Measurements from ENCODE around the gene EME1.
"Not testable (repeated sequence)": the region's sequence is repeated elsewhere in the genome, so short reads cannot be mapped to it uniquely, and the experiment has no call there.

EME1 gene

GRCh38 chr17:50426814-50427787 is 54.1 kb downstream of the EME1 start:
- DNase-seq: peak; percentile 18

- DNase-seq: not testable (repeated sequence)
Observed at GRCh38 chr17:50428126-50428525, 55.1 kb downstream of the EME1 start.

- peak; percentile 11 for DNase-seq
Observed at GRCh38 chr17:50428831-50429424, 55.9 kb downstream of the EME1 start.

DNA sequence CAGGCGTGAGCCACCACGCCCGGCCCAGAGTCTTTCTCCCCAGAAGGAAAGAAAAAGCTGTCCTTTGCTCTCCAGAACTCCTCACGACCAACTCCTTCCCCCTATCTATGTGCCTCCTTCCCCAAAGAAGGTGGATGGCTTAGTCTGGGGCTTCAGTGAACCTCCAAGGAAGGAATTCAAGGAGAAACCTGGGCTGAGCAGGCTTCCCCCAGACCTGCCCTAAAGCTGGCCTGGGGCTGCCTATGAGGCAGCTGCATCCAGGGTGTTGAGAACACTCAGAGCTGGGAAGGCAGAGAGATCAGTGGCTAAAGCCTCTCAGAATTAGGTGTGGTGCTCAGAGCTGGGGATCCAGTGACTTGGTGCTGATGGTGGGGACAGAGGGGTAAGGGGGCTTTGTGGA is 56.8 kb downstream of the EME1 start:
- no peak for DNase-seq

Data from fibroblast of skin of right biceps (primary cell).